ACC112 (cell line): ENCODE measurements around the gene C22orf23.

Experiments used
- H2AFZ ChIP-seq: fragments of 200-600 bp; sonication (generic); one replicate; pipeline ENCODE4 v1.6.0; 2017; ENCODE audit warnings: antibody characterized with exemption, low read length; ENCODE audit not compliant: unreplicated experiment
- H3K27ac ChIP-seq: fragments of 200-600 bp; sonication (generic); 2 replicates; pipeline ENCODE4 v1.5.1; 2014; ENCODE audit warnings: low read depth, mild to moderate bottlenecking, antibody characterized with exemption, low read length, moderate library complexity
- H3K27me3 ChIP-seq: fragments of 200-600 bp; sonication (generic); 2 replicates; pipeline ENCODE4 v1.6.1; 2014; ENCODE audit warnings: mild to moderate bottlenecking, antibody characterized with exemption, low read length, moderate library complexity, mixed read lengths; ENCODE audit not compliant: insufficient read depth
- H3K36me3 ChIP-seq: fragments of 200-600 bp; sonication (generic); 2 replicates; pipeline ENCODE4 v1.6.1; 2016; ENCODE audit warnings: mild to moderate bottlenecking, antibody characterized with exemption, low read length, moderate library complexity, mixed read lengths; ENCODE audit not compliant: insufficient read depth
- H3K4me1 ChIP-seq: fragments of 200-600 bp; sonication (generic); one replicate; pipeline ENCODE4 v1.6.1; 2016; ENCODE audit warnings: low read length, mixed read lengths; ENCODE audit not compliant: insufficient read depth, unreplicated experiment, control insufficient read depth
- H3K4me3 ChIP-seq: fragments of 200-600 bp; sonication (generic); 2 replicates; pipeline ENCODE4 v1.5.1; 2014; ENCODE audit warnings: mild to moderate bottlenecking, low read depth, low read length
- H3K79me2 ChIP-seq: fragments of 200-600 bp; sonication (generic); one replicate; pipeline ENCODE4 v1.6.0; 2016; ENCODE audit warnings: low read length; ENCODE audit not compliant: control insufficient read depth, unreplicated experiment, insufficient read depth

C22orf23 gene

DNA sequence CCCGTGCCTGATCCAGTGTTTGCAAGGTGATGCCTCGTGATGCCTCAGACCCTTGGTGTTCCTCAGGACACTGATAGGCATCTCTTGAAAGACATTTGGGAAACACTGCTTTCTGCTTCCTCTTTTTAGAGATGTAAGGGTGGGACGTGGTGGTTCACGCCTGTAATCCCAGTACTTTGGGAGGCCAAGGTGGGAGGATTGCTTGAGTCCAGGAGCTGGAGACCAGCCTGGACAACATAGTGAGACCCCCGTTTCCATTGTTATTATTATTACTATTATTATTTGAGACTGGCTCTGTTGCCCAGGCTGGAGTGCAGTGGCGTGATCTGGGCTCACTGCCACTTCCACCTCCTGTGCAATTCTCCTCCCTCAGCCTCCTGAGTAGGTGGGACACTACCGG is 37.5 kb upstream of the C22orf23 start:
- Histone ChIP-seq H3K4me1 (no peaks in the 10 kb centered on the region), H3K4me3 (no peak overlapping the region), H3K36me3 (no peaks in the 10 kb centered on the region), H2AFZ (no peak overlapping the region), H3K27ac (no peak overlapping the region), H3K27me3 (no peaks in the 10 kb centered on the region), H3K79me2 (no peaks in the 10 kb centered on the region)

DNA sequence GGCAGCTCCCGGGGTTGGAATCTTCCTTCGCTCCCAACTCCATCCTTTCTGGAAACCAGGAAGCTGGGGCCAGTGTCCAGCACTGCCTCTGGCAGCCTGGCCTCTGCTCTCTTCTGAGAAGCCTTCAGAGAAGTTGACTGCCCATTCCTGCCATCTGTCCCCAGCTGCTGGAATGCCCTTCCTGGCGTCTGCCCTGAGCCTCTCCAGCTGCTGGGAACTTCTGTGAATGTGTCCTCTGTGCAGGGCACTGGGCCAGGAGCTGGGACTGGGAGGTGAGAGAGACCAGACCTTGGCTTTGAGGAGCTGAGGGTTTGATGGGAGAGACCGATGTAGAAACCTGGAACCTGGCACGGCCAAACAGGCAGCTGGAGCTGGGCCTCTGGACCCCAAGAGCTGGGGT is 36.9 kb upstream of the C22orf23 start:
- Histone ChIP-seq H3K36me3 (no peaks in the 10 kb centered on the region), H3K27ac (no peak overlapping the region), H3K27me3 (no peaks in the 10 kb centered on the region), H3K4me1 (no peaks in the 10 kb centered on the region), H3K79me2 (no peaks in the 10 kb centered on the region), H3K4me3 (no peak overlapping the region), H2AFZ (no peak overlapping the region)

DNA sequence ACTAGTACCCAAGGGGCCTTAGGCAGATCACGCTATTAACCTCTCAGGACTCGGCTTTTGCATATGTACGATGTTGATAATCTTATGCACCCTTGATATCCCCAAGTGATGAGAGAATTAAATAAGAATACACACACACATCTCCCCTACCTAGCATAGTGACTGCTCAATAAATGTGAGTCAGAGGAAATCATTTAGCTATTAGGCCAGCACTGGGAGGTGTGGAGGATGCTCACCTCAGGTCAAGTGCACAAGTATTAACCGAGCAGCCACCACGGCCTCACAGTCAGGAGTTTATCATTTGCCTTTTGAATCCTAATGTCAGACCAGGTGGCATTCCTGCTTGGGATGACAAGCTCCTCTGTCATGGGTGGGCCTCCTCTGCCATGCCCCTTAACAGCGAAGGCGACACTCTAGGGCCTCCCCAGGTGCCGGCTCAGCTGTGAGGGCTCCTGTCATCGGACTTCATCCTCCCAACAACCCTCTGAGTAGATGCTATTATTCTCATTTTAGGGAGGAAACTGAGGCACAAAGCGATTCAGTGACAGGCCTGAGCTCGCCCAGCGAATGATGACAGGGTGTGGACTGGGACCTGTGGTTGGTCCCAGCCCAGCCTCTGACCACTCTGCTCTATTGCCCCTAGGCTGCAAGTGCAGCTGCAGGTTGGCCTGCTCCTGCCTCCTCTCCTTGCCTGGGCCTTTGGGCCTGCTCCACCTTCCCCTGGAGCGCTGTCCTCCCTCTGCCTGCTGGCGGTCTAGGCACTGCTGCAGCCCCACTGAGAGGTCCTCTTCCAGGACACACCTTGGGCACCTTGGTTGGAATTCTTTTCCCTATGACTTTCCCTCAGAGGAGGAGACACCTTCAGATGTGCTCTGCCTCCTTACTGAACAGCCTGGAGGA is 36.0 kb upstream of the C22orf23 start:
- H2AFZ ChIP-seq = no peak overlapping the region
- H3K27ac ChIP-seq = no peak overlapping the region
- no peaks in the 10 kb centered on the region for H3K79me2 ChIP-seq
- H3K27me3 ChIP-seq = no peaks in the 10 kb centered on the region
- no peak overlapping the region for H3K4me3 ChIP-seq
- no peaks in the 10 kb centered on the region for H3K36me3 ChIP-seq
- no peaks in the 10 kb centered on the region for H3K4me1 ChIP-seq

DNA sequence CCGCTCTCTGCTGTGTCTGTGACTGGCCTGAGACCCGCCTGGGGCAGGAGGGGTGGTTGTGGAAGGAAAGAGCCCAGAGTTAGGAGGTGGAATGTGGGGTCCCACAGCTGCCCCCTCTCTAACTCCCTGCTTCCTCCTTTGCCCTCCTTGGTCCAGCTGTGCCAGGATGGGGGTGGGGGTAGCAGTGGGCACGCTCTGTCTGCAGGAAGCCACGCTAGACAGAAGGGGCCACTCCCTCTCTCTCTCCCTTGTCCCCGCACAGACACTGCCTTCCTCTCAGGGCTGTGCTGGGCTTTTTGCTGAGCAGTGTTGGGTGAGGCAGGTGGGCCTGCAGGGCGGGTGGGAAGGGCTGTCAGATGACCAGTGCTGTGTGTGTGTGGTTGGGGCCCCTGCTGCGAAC is 33.0 kb upstream of the C22orf23 start:
- H3K79me2 ChIP-seq = no peaks in the 10 kb centered on the region
- no peak overlapping the region for H3K4me3 ChIP-seq
- H3K27me3 ChIP-seq = no peaks in the 10 kb centered on the region
- no peak overlapping the region for H3K27ac ChIP-seq
- no peak overlapping the region for H2AFZ ChIP-seq
- H3K36me3 ChIP-seq = no peaks in the 10 kb centered on the region
- no peaks in the 10 kb centered on the region for H3K4me1 ChIP-seq

DNA sequence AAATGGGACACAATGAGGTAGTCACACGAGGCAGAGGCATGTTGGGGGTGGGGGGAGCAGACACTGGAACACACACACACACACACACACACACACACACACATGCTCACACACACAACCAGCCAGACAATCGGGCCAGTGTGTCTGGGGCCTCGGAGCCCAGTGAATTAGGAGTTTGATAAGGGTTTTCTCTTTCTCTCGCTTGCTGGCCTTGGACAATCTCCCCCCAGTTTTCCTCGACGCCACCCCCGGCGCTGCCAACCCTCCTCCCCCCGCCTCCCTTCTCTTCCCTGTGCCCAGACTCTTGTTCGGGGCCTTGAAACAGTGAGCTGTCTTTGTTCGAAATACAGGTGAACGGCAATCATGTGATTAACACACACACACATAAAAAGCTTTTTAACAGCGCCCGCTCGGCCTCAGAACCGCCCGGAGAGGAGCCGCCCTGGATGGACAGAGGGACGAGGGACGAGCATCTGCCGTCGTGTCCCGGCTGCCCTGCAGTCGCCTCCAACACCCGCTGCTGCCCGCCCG is 32.4 kb upstream of the C22orf23 start:
- Histone ChIP-seq H3K36me3 (no peaks in the 10 kb centered on the region), H3K27ac (no peak overlapping the region), H3K79me2 (no peaks in the 10 kb centered on the region), H2AFZ (no peak overlapping the region), H3K4me1 (no peaks in the 10 kb centered on the region), H3K4me3 (no peak overlapping the region), H3K27me3 (no peaks in the 10 kb centered on the region)

DNA sequence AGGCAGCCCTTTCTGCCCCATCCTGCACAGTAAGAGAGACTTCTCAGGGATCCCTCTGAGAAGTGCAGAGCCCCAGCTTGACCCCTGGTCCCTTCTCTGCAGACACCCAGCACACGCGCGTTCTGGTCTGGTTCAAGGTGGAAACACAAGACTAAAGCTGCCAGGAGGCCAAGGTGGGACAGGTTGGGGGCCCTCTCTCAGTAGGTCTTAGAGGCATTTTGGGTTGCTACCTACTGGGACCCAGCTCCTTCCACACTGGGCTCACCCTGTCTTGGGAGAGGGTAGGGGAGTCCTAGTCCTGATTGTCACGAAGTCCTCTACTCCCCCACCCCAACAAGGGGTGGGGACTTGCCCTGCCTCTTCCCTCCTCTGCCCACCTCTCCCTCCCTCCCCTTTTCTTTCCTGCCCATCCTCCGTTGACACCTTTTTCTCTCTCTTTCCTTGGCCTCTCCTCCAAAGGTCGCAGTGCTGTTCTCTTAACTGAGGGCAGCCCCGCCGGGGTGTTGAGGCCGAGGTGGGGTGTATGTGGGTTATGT is 31.7 kb upstream of the C22orf23 start:
- Histone ChIP-seq H3K36me3 (no peaks in the 10 kb centered on the region), H2AFZ (no peak overlapping the region), H3K79me2 (no peaks in the 10 kb centered on the region), H3K27me3 (no peaks in the 10 kb centered on the region), H3K27ac (no peak overlapping the region), H3K4me1 (no peaks in the 10 kb centered on the region), H3K4me3 (no peak overlapping the region)

DNA sequence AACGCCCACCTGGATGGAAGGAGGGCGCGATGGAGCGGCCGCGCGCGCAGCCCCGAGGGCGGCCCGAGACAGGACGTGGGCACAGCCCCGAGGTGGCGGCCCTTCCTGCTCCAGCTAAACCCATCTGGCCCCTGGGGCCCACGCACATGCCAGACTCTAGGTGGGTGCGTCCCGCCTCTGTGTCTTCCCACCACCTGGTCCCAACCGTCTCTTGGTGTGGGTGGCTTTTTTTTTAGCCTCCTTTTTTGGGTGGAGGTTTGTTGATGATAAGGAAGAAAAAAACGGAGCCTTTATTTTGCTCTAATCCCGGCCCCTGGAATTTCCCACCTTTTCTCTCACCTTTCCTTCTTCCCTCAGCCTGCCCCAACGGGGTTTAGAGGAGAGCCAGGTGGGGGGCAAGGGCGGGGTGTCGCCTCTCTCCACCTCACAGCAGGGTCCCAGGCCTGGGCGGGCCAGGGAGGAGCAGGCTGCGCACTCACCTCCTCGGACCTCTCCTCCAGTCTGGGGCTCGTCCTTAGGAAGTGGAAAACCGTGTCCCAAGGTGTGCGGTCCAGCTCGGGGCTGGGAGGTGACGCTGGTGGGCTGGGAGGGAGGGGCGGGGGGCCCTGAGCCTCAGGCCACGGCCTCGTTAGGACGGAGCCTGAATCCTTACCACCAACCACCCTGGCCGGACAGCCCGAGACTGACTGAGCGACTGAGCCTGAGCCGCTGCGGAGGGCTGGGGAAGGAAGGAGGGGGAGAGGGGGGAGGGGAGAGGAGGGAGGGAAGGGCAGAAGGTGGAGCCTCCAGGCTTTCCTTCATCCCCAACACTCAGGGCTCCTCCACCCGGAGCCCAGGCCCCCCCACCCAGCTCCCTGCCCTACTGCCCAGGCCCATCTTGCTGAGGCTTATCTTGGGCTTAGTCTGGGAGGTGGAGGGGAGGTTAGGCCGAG is 30.7 kb upstream of the C22orf23 start, which contains the start of gene SOX10:
Gene SOX10, minus strand, starts transcription at position 696 of the 932 bp plus-strand sequence. CDS start 771 bp downstream, outside the sequence.
- H3K4me3 ChIP-seq = no peak within 1 kb of the TSS
- no peaks in the 10 kb centered on the region for H3K36me3 ChIP-seq

DNA sequence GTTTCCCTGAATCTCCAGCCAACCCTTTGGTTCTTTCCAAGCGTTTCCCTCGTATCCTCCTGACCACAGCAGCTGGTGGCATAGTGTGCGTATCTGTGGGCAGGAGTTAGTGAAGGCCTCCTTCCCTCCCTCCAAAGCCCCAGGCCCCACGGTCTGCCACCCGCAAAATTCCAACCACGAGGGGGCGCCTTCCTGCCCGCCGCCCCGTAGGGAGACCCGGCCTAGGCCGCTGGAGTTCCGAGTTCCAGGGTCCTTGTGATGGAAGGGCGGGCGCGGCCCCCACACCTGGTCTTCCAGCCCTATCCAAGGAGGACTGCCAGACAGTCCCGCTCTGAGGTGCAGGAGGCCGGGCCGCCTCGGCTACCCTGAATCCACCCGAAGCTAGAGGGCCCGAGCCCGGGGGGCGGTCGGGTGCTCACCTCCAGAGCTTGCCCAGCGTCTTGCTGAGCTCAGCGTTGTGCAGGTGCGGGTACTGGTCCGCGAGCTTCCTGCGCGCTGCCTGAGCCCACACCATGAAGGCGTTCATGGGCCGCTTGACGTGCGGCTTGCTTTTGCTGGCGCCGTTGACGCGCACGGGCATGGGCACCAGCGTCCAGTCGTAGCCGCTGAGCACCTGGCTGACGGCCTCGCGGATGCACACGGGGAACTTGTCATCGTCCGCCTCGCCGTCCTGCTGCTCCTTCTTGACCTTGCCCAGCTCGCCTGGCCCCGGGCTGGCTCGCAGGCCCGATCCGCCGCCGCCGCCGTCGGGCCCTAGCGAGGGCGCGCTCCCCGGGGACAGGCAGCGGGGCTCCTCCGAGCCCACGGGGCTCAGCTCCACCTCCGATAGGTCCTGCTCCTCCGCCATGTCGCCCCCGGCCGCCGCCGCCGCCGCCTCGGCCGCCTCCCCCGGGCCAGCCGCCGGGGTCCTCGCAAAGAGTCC is 29.8 kb upstream of the C22orf23 start:
- no peaks in the 10 kb centered on the region for H3K4me1 ChIP-seq
- no peak overlapping the region for H3K27ac ChIP-seq

More for the DNA sequence above, 30.7 kb upstream of the C22orf23 start, which contains the start of gene SOX10:
- H3K4me1 ChIP-seq = no peaks in the 10 kb centered on the region
- H2AFZ ChIP-seq = no peak within 1 kb of the TSS
- H3K27me3 ChIP-seq = no peaks in the 10 kb centered on the region
- no peak within 1 kb of the TSS for H3K27ac ChIP-seq
- H3K79me2 ChIP-seq = no peaks in the 10 kb centered on the region

DNA sequence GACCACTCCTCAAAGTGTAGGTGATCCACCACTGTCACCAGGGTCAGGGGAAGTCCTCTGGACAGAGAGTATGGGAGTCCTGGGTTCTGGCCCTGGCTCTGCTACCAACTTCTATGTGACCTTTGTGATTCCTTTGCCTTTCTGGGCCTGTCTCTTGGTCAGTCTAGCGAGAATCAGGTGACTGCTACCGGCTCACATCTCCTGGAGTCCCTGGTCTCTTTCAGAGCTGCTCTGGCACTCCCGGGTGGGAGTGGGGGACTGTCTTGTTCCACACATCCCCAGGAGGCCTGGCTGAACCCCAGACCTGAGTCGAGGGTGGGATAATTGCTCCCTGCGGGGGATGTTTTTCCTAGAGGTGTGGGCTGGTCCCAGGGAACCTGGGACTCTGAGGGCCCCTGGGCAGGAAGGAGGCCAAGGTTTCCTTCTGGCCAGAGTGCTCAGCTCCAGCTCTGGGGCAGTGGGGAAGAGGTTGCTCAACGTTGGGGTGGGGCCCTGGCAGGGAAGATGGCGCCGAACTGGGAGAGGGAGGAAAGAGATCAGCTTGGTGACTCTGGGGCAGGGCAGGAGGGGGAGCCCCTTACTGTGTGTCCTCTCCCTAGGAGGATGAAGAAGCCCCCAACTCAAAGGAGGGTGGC is 28.9 kb upstream of the C22orf23 start:
- H3K4me3 ChIP-seq = no peak overlapping the region
- no peaks in the 10 kb centered on the region for H3K79me2 ChIP-seq
- no peak overlapping the region for H2AFZ ChIP-seq
- no peaks in the 10 kb centered on the region for H3K4me1 ChIP-seq
- H3K27ac ChIP-seq = no peak overlapping the region
- no peaks in the 10 kb centered on the region for H3K27me3 ChIP-seq
- H3K36me3 ChIP-seq = no peaks in the 10 kb centered on the region

More for the DNA sequence above, 29.8 kb upstream of the C22orf23 start:
- no peaks in the 10 kb centered on the region for H3K27me3 ChIP-seq
- no peaks in the 10 kb centered on the region for H3K79me2 ChIP-seq
- no peak overlapping the region for H3K4me3 ChIP-seq
- no peak overlapping the region for H2AFZ ChIP-seq
- H3K36me3 ChIP-seq = no peaks in the 10 kb centered on the region
